Right lobe of liver (tissue), 6 donors: ENCODE measurements around the gene SHMT1. TPM values are rescaled to one million over a fixed set of nuclear protein-coding genes. Genes with fewer than 3 reads are reported as not detected.

ENCODE experiments used
- ATAC-seq, 4 donors: fragments of 200-7000 bp; cut with Tn5 transposase; one replicate each; pipeline ENCODE4 v1.9.1; 2020; ENCODE audit warnings: mild to moderate bottlenecking in 4 of 4, moderate library complexity in 4 of 4
- DNase-seq, 3 donors: peaks; one replicate each; pipeline ENCODE4 v3.0.0-alpha.2; 2020
- H3K27ac ChIP-seq, 3 donors: fragments of 200-600 bp; one replicate each; pipeline ENCODE4 v1.8.0; 2022
- H3K27me3 ChIP-seq, 2 donors: fragments of 200-600 bp; one replicate each; pipeline ENCODE4 v1.8.0; 2022
- H3K36me3 ChIP-seq, 4 donors: fragments of 200-600 bp; sonication (generic) in 1 of 4; one replicate each; pipeline versions ENCODE4 v1.5.1 to v1.8.0; 2017 to 2022; ENCODE audit warnings: control low read depth in 1 of 4
- H3K4me1 ChIP-seq, 4 donors: fragments of 200-600 bp; sonication (generic) in 1 of 4; one replicate each; pipeline versions ENCODE4 v1.5.1 to v1.8.0; 2017 to 2022; ENCODE audit warnings: control low read depth in 1 of 4
- H3K4me3 ChIP-seq, 3 donors: fragments of 200-600 bp; one replicate each; pipeline ENCODE4 v1.8.0; 2022
- H3K9me3 ChIP-seq, 4 donors: fragments of 200-600 bp; sonication (generic) in 1 of 4; one replicate each; pipeline versions ENCODE4 v1.5.1 to v1.8.0; 2017 to 2022; ENCODE audit warnings: control low read depth in 1 of 4
- CTCF ChIP-seq, 4 donors: fragments of 200-600 bp in 3 of 4; fragments of 450-650 bp in 1 of 4; IDR thresholded peaks; one replicate each; pipeline versions ENCODE4 v1.5.1 to v1.8.0; 2016 to 2022; ENCODE audit warnings: antibody characterized with exemption in 4 of 4, mild to moderate bottlenecking in 2 of 4
- POLR2A ChIP-seq: fragments of 450-650 bp; IDR thresholded peaks from one replicate; pipeline ENCODE4 v1.6.1; 2017; ENCODE audit warnings: antibody characterized with exemption, mild to moderate bottlenecking
- WGBS: methylation state at CpG from one replicate; pipeline ENCODE4 v1.1.6; 2018; ENCODE audit warnings: low coverage, low lambda C conversion rate; ENCODE audit not compliant: insufficient coverage; ENCODE audit errors: missing lambda C conversion rate; 5-methylcytosine and 5-hydroxymethylcytosine counted together
- intact Hi-C, 2 donors: fragments of 100-400 bp; cut with DNase I; formaldehyde crosslinking; loops; one replicate each; pipeline versions ENCODE4 v1.11.2 to v1.14.1; 2022
- microRNA-seq, 2 donors: library from miRNA; unstranded; fragments of <30 nt; microRNA quantifications; one replicate each; pipeline ENCODE4, GENCODE V29; 2019 to 2020
- small RNA-seq, 2 experiments: library from RNA; depleted of rRNA; stranded (forward); fragments of <200 nt; gene quantifications; one replicate each; pipeline ENCODE3, GENCODE V24; 2016
- total RNA-seq, 6 experiments: library from RNA; depleted of rRNA in 2 of 6; stranded (reverse); fragments of >200 nt in 2 of 6; fragmentation: NEBNext Ultra II Directional in 3 of 6; extraction: Animal tissue kit (Norgen Biotek cat#: 25700) in 3 of 6; gene quantifications; one replicate each; pipeline versions ENCODE4 v1.1.0 to v1.2.4, GENCODE V29; 2016 to 2023
- donor health status: DM: no; HTN: yes; CAD: no.
- donor health status: DM: no; HTN: no; CAD: no.
- donor health status: DM: no; HTN: no; CAD: no.
- donor health status: DM: no; HTN: yes; CAD: no.
- donor health status: DM: no; HTN: yes; CAD: no.

The SHMT1 gene
- total RNA-seq, 6 experiments from 2014 or later, result 208 to 457 (median 284) TPM

- no peak for DNase-seq
Measured at GRCh38 chr17:18280249-18280648, 83.1 kb downstream of the SHMT1 start.

DNA sequence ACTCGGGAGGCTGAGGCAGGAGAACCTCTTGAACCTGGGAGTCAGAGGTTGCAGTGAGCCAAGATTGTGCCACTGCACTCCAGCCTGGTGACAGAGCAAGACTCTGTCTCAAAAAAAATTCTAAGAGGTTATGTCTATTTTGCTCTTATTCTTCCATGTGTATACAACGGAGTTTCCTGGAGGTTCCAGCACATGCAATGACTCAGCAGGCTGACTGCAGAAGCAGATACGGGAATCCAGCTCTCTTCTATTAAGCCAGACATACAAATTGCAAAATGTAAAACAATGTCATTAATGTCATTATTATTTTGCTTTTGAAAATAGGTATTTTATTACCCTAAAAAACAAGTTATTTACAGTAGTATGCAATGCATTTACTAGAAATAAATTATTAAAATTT is 84.5 kb downstream of the SHMT1 start:
- Histone ChIP-seq H3K27me3 (no peaks in the 10 kb centered on the region), H3K27ac (no peak overlapping the region), H3K36me3 (peaks cover 0 to 72% (median 36%) of the 10 kb centered on the region in 4 donors), H3K9me3 (no peaks in the 10 kb centered on the region), H3K4me3 (no peak overlapping the region), H3K4me1 (no peaks in the 10 kb centered on the region)
- DNase-seq (no peak), ATAC-seq (no peak)
- WGBS, result 81% methylated on average over 3 of the region's 3 CpGs
- intact Hi-C loops, result no loop called here
- TF ChIP-seq POLR2A (no peak), CTCF (IDR thresholded peaks at IDR 0.05) (no peak)

More at GRCh38 chr17:18280249-18280648, 83.1 kb downstream of the SHMT1 start:
- Histone ChIP-seq H3K4me1 (no peaks in the 10 kb centered on the region), H3K4me3 (no peak overlapping the region), H3K9me3 (no peaks in the 10 kb centered on the region), H3K36me3 (peaks cover 5 to 82% (median 37%) of the 10 kb centered on the region in 4 donors), H3K27me3 (no peaks in the 10 kb centered on the region), H3K27ac (no peak overlapping the region)
- no CpG with 5 or more reads among the region's 4 CpGs for WGBS
- no peak for ATAC-seq
- intact Hi-C loops, result no loop called here
- TF ChIP-seq POLR2A (no peak), CTCF (IDR thresholded peaks at IDR 0.05) (no peak)

Small RNAs within 50 kb of the gene (microRNA-seq; reads per million reads assigned to microRNA genes)
- gene MIR6778, result 0 to 0.64 reads per million in 2 donors

Small RNAs within 50 kb of the gene (small RNA-seq; reads per million reads assigned to genes)
- 0 reads per million in 2 experiments for gene AL353997.5

Other genes with a start within 250 kb of the SHMT1 start
- 10 to 100 TPM; 57.5 to 71.8 (median 66.1) TPM for gene ALKBH5, start 179.7 kb downstream of the SHMT1 start, total RNA-seq
- gene LLGL1, start 137.9 kb downstream of the SHMT1 start, total RNA-seq, result 1 to 10 TPM; 2.0 to 8.6 (median 2.8) TPM
- 100 to 1,000 TPM in 4 of 6 experiments, 10 to 100 TPM in 2; 89.0 to 171 (median 116) TPM for gene FLII, start 104.8 kb downstream of the SHMT1 start, total RNA-seq
- 10 to 100 TPM in 1 of 6 experiments, 1 to 10 TPM in 5; 5.9 to 10.6 (median 7.1) TPM for gene MIEF2, start 102.9 kb downstream of the SHMT1 start, total RNA-seq
- 10 to 100 TPM; 13.7 to 29.9 (median 20.7) TPM for gene TOP3A, start 48.6 kb downstream of the SHMT1 start, total RNA-seq
- gene SMCR8, start 48.3 kb downstream of the SHMT1 start, total RNA-seq, result 1 to 10 TPM; 4.2 to 7.9 (median 6.4) TPM
- gene EVPLL, start 14.2 kb upstream of the SHMT1 start, total RNA-seq, result 1 to 10 TPM in 3 of 6 experiments, under 1 TPM in 3; 0.46 to 1.6 (median 1.0) TPM
- 1 to 10 TPM in 1 of 6 experiments, under 1 TPM in 5; 0.16 to 1.6 (median 0.48) TPM for gene LGALS9C, start 113.2 kb upstream of the SHMT1 start, total RNA-seq